K562 (cell line): ENCODE data around the gene MOSPD2. TPM values are rescaled to one million over a fixed set of nuclear protein-coding genes. Genes with fewer than 3 reads are reported as not detected.

Experiments used
- ATAC-seq: fragments of 200-7000 bp; cut with Tn5 transposase; 3 replicates; pipeline ENCODE4 v1.9.1; 2020; ENCODE audit warnings: moderate library complexity
- BruUV-seq: library from RNA; stranded (reverse); fragments of 400-500 nt; replicated peaks from 2 replicates; lab custom pipeline; 2021; lab: Mats Ljungman, UMichigan
- CTCF ChIA-PET: fragments of 300-600 bp; formaldehyde crosslinking; extraction: SDS; loops from one replicate; lab custom pipeline; 2021; ENCODE audit warnings: low intra/inter-chr PET ratio; lab: Yijun Ruan, JAX
- POLR2A ChIA-PET: fragments of 300-600, 350-650 bp; sonication (Branson Sonifier 250); formaldehyde crosslinking; extraction: SDS; loops from one replicate; lab custom pipeline; 2021; ENCODE audit warnings: antibody characterized with exemption, inconsistent platforms; lab: Yijun Ruan, JAX
- DNase-seq, 4 experiments: peaks; one replicate each; pipeline versions ENCODE4 v3.0.0 to v3.0.0-alpha.2; 2011 to 2018; ENCODE audit warnings: low spot score in 3 of 4, mixed read lengths in 3 of 4; ENCODE audit errors: extremely low read depth in 1 of 4
- FAIRE-seq: peaks from 2 replicates; lab custom pipeline; 2011; peaks lifted over from hg19 to GRCh38; lab: Jason Lieb, UNC
- H2AFZ ChIP-seq: 2 replicates; pipeline ENCODE4 v1.6.0; 2011; ENCODE audit warnings: low read depth, low read length, control low read depth, inconsistent platforms
- H3K27ac ChIP-seq: fragments of 200-600 bp; 3 replicates; pipeline ENCODE4 v1.8.0; 2011; ENCODE audit warnings: low read depth, mild to moderate bottlenecking, control low read depth, inconsistent platforms, low read length, moderate library complexity, mixed read lengths; ENCODE audit errors: extremely low read depth
- H3K27me3 ChIP-seq, 2 experiments: fragments of 300-600 bp in 1 of 2; 2 replicates in 1 of 2; 3 replicates in 1 of 2; pipeline versions ENCODE4 v1.6.0 to v1.8.0; 2011; ENCODE audit warnings: inconsistent platforms in 2 of 2, low read length in 2 of 2, mild to moderate bottlenecking in 1 of 2, mixed read lengths in 1 of 2, moderate library complexity in 1 of 2; ENCODE audit not compliant: control insufficient read depth in 2 of 2, insufficient read depth in 2 of 2
- H3K36me3 ChIP-seq: fragments of 300-600 bp; 3 replicates; pipeline ENCODE4 v1.8.0; 2011; ENCODE audit warnings: mild to moderate bottlenecking, low read length, inconsistent platforms; ENCODE audit not compliant: control insufficient read depth, insufficient read depth
- H3K4me1 ChIP-seq, 2 experiments: fragments of 200-600 bp in 1 of 2; replicated peaks in 1 of 2; 2 replicates in 1 of 2; 3 replicates in 1 of 2; pipeline versions ENCODE4 v1.5.1 to v1.8.0; 2011; ENCODE audit warnings: inconsistent platforms in 2 of 2, low read length in 2 of 2, mild to moderate bottlenecking in 1 of 2, mixed read lengths in 1 of 2, moderate library complexity in 1 of 2; ENCODE audit not compliant: control insufficient read depth in 2 of 2, insufficient read depth in 2 of 2
- H3K4me2 ChIP-seq: 2 replicates; pipeline ENCODE4 v1.6.1; 2011; ENCODE audit warnings: low read length, control low read depth, inconsistent platforms, mixed read lengths; ENCODE audit not compliant: insufficient read depth
- H3K4me3 ChIP-seq: fragments of 200-600 bp; sonication (generic), shearing (Covaris generic); 2 replicates; pipeline ENCODE4 v1.5.1; 2016; ENCODE audit warnings: control low read depth, inconsistent platforms
- H3K79me2 ChIP-seq: fragments of 200-600 bp; 3 replicates; pipeline ENCODE4 v1.8.0; 2011; ENCODE audit warnings: low read length, inconsistent platforms; ENCODE audit not compliant: control insufficient read depth, insufficient read depth
- H3K9ac ChIP-seq, 2 experiments: 2 replicates each; pipeline versions ENCODE4 v1.6.0 to v1.6.1; 2011; ENCODE audit warnings: low read depth in 2 of 2, low read length in 2 of 2, control low read depth in 1 of 2, inconsistent platforms in 1 of 2, mild to moderate bottlenecking in 1 of 2, mixed read lengths in 1 of 2; ENCODE audit not compliant: insufficient read depth in 1 of 2
- H3K9me1 ChIP-seq: one replicate; pipeline ENCODE4 v1.6.0; 2011; ENCODE audit warnings: inconsistent platforms, mild to moderate bottlenecking, low read length, moderate library complexity; ENCODE audit not compliant: control insufficient read depth, insufficient read depth
- H3K9me3 ChIP-seq: replicated peaks from 2 replicates; pipeline ENCODE4 v1.5.1; 2011; ENCODE audit warnings: low read depth, low read length, inconsistent platforms; ENCODE audit not compliant: control insufficient read depth, insufficient read depth
- H4K20me1 ChIP-seq: replicated peaks from 2 replicates; pipeline ENCODE4 v1.6.1; 2011; ENCODE audit warnings: low read length, inconsistent platforms, mixed read lengths; ENCODE audit not compliant: control insufficient read depth, insufficient read depth
- EZH2 ChIP-seq: IDR thresholded peaks from 2 replicates; pipeline ENCODE4 v1.6.1; 2012; ENCODE audit warnings: low read depth, mild to moderate bottlenecking, inconsistent platforms, low read length, borderline replicate concordance
- FOXK2 ChIP-seq, 2 experiments: fragments of 450-650 bp; IDR thresholded peaks in 1 of 2; conservative IDR thresholded peaks in 1 of 2; 2 replicates each; pipeline ENCODE4 v1.6.1; 2016; ENCODE audit warnings: low read depth in 2 of 2, mild to moderate bottlenecking in 1 of 2
- L3MBTL2 ChIP-seq: fragments of 450-650 bp; IDR thresholded peaks from 2 replicates; pipeline ENCODE4 v1.6.1; 2016; ENCODE audit warnings: mild to moderate bottlenecking, moderate library complexity
- MED1 ChIP-seq: sonication (generic); formaldehyde crosslinking; IDR thresholded peaks from 2 replicates; pipeline ENCODE4 v1.8.1; 2023; ENCODE audit warnings: missing genetic modification reagents, borderline replicate concordance
- MTF1 ChIP-seq: fragments of 250-450 bp; sonication (Bioruptor Pico); IDR thresholded peaks from 2 replicates; pipeline ENCODE4 v1.9.0; 2021; ENCODE audit warnings: moderate library complexity, mild to moderate bottlenecking, inconsistent platforms, borderline replicate concordance
- POLR2B ChIP-seq: fragments of 450-650 bp; IDR thresholded peaks from 2 replicates; pipeline ENCODE4 v1.6.1; 2018; ENCODE audit warnings: low read depth; ENCODE audit not compliant: partially characterized antibody
- ZC3H11A ChIP-seq: IDR thresholded peaks from 2 replicates; pipeline ENCODE4 v1.6.1; 2012; ENCODE audit warnings: low read depth, low read length, improper control_type of control experiment
- ZKSCAN1 ChIP-seq: fragments of 150-350 bp; IDR thresholded peaks from 2 replicates; pipeline ENCODE4 v1.6.1; 2016; ENCODE audit warnings: low read depth, low read length
- ZMIZ1 ChIP-seq, 2 experiments: fragments of 150-350 bp in 1 of 2; IDR thresholded peaks; 2 replicates each; pipeline ENCODE4 v1.6.1; 2012 to 2016; ENCODE audit warnings: low read depth in 2 of 2, low read length in 2 of 2, mild to moderate bottlenecking in 1 of 2, moderate library complexity in 1 of 2
- ZNF12 ChIP-seq: sonication (generic); formaldehyde crosslinking; IDR thresholded peaks from 2 replicates; pipeline ENCODE4 v1.4.0; 2020; ENCODE audit warnings: mild to moderate bottlenecking, missing genetic modification reagents
- ZNF146 ChIP-seq: IDR thresholded peaks from one replicate; pipeline ENCODE4 v1.6.1; 2018; ENCODE audit warnings: missing compliant biosample characterization; ENCODE audit not compliant: unreplicated experiment
- ZNF277 ChIP-seq: fragments of 250-450 bp; sonication (Bioruptor Pico); IDR thresholded peaks from 2 replicates; pipeline ENCODE4 v1.8.0; 2022; ENCODE audit warnings: inconsistent platforms, mild to moderate bottlenecking, moderate library complexity, borderline replicate concordance
- ZNF280A ChIP-seq: fragments of 450-650 bp; IDR thresholded peaks from 2 replicates; pipeline ENCODE4 v1.6.1; 2018; ENCODE audit warnings: mild to moderate bottlenecking, low read depth; ENCODE audit not compliant: partially characterized antibody
- ZNF707 ChIP-seq: fragments of 250-450 bp; sonication (Bioruptor Pico); conservative IDR thresholded peaks from 2 replicates; pipeline ENCODE4 v1.8.0; 2022; ENCODE audit warnings: inconsistent platforms, mild to moderate bottlenecking, moderate library complexity
- WGBS: fragments of 100-300 bp; shearing (Covaris generic); methylation state at CpG from one replicate; pipeline ENCODE4 v1.1.6; 2016; ENCODE audit warnings: low coverage, mixed read lengths; ENCODE audit not compliant: insufficient coverage; ENCODE audit errors: missing lambda C conversion rate; 5-methylcytosine and 5-hydroxymethylcytosine counted together
- in situ Hi-C: fragments of 300-500 bp; cut with MboI; formaldehyde crosslinking; loops from 4 replicates; pipeline ENCODE4 v1.15.0; 2018; ENCODE audit warnings: inconsistent platforms, mixed read lengths
- intact Hi-C: fragments of 100-400 bp; cut with micrococcal nuclease; formaldehyde crosslinking; loops from 2 replicates; pipeline ENCODE4 v1.14.2; 2022
- polyA plus RNA-seq, 8 experiments: library from polyadenylated mRNA; depleted of rRNA in 4 of 8; stranded (reverse) in 5 of 8; unstranded in 3 of 8; fragments of >200 nt; fragmentation: Nextera tagmentation in 2 of 8; fragmentation: Illumina TruSeq in 1 of 8; extraction: Ambion mirVana in 2 of 8; extraction: Trizol in 1 of 8; gene quantifications; 2 replicates each; pipeline versions ENCODE4 v1.2.1 to v1.2.3, GENCODE V29; 2011 to 2014; ENCODE audit warnings: inconsistent platforms in 1 of 8, missing spikeins in 1 of 8
- total RNA-seq, 7 experiments: library from RNA; depleted of rRNA in 6 of 7; stranded (reverse); fragments of >200 nt in 6 of 7; fragmentation: Illumina TruSeq in 2 of 7; extraction: Trizol in 2 of 7; gene quantifications; 2 replicates each; pipeline versions ENCODE4 v1.2.1 to v1.2.3, GENCODE V29; 2011 to 2021; ENCODE audit warnings: low replicate concordance in 1 of 7

Gene MOSPD2
- total and polyA plus RNA-seq, 9 of the 15 experiments (the other 6 are each of a cell fraction or from before 2014, with no cell fraction given): 3.9 to 12.2 (median 9.2) TPM

DNA sequence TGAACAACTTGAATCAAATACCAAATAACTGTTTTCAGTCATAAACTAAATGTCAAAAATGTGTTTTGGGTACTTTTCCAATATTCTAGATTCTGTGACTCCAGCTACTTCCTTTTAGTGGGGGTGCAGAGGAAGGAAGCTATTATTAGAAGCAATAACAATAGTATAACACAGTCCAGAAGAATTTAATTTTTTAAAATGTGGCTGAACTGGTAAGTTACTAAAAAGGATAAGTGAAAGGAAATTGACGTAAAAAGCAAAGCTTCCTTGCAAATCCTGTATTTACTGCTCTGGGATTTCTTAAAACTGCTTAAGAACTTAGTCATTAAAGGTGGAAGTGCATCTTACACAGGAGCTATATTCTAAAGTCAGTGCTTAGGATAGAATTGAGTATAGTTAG lies 53.2 kb downstream of the MOSPD2 start:
- no peak overlapping the region for H3K9ac ChIP-seq
- H2AFZ ChIP-seq: no peak overlapping the region
- H3K27ac ChIP-seq: no peak overlapping the region
- in situ Hi-C loops: no loop called here
- TF ChIP-seq MED1 (CRISPR knock-in tag) (no peak), MTF1 (CRISPR knock-in tag) (no peak), FOXK2 (conservative IDR thresholded peaks at IDR 0.05 in 1 of 2, IDR thresholded peaks at IDR 0.05 in 1 of 2; ENCODE audit: low read depth in 2 of 2) (no peak), ZNF146 (CRISPR knock-in tag) (no peak), ZNF277 (no peak), ZNF280A (no peak), L3MBTL2 (no peak), POLR2B (no peak), ZNF707 (CRISPR knock-in tag) (no peak), ZKSCAN1 (no peak), ZMIZ1 (IDR thresholded peaks at IDR 0.05; ENCODE audit: low read depth in 2 of 2, low read length in 2 of 2) (no peak), ZC3H11A (no peak), EZH2 (no peak), ZNF12 (CRISPR knock-in tag) (no peak)
- no peaks in the 10 kb centered on the region for H3K9me1 ChIP-seq
- H3K4me2 ChIP-seq: no peak overlapping the region
- FAIRE-seq: no peak
- no peaks in the 10 kb centered on the region for H3K9me3 ChIP-seq
- no peak for ATAC-seq
- 0% methylated on average over 1 of the region's 1 CpG for WGBS
- intact Hi-C loops: no loop called here
- CTCF ChIA-PET: no interaction called here
- H4K20me1 ChIP-seq: no peaks in the 10 kb centered on the region
- H3K4me3 ChIP-seq: no peak overlapping the region
- no peaks in the 10 kb centered on the region for H3K79me2 ChIP-seq
- DNase-seq: no peak
- POLR2A ChIA-PET: no interaction called here
- BruUV-seq: no TSS peak
- no peaks in the 10 kb centered on the region for H3K4me1 ChIP-seq
- no peaks in the 10 kb centered on the region; a peak in 1 of 5 replicates for H3K27me3 ChIP-seq
- H3K36me3 ChIP-seq: no peaks in the 10 kb centered on the region
